ENCODE measurements around the gene TMEM158. TPM values are rescaled to one million over a fixed set of nuclear protein-coding genes. Genes with fewer than 3 reads are reported as not detected.

TMEM158 gene
- total and polyA plus RNA-seq, 2 of the 8 experiments (the other 6 are each of a cell fraction or from before 2014, with no cell fraction given): 6.8 to 30.3 TPM

DNA sequence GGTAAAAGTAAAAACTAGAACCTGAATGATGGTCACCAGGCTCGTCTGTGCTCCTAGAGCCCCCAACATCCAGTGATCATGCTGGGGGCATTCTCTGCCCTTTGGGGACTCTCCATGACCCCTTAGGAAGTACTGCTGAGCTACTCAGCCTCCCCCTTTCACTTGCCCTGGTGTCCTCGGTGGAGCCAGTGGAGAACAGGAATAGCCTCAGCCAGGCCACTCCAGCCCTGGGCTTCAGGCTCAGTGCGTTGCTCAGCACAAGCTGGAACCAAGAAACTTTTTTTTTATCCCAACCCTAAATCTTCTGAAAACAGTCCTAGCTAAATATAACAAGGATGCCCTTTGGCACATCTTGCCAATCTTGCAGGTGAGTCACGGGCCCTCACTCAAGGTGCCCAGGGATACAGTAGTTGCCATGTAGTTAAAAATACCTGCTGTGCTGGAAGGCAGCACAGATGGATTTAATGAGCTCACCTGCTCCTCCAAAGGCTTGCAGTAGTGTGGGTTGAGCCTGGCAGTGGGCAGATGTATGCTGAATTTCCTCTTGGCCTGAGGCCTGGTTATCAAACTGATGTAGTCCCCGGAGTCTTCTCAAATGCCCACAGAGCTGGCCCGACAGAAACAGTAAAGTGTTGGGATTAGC is 46.9 kb upstream of the TMEM158 start:
- H2BK15ac ChIP-seq (ENCODE audit: low read length): no peak overlapping the region
- no peak overlapping the region for H4K8ac ChIP-seq (ENCODE audit: extremely low read depth, insufficient read depth, low read length)
- peaks cover under 1 to 11% (median 6%) of the 10 kb centered on the region in 4 experiments; a peak in 5 of 7 replicates for H3K4me1 ChIP-seq (replicated peaks in 1 of 4; ENCODE audit: control insufficient read depth in 3 of 4, insufficient read depth in 4 of 4, low read length in 3 of 4)
- peaks cover 0 to 4% (median 0%) of the 10 kb centered on the region in 4 experiments; a peak in 1 of 7 replicates for H3K27me3 ChIP-seq (replicated peaks in 1 of 4; ENCODE audit: control insufficient read depth in 3 of 4, extremely low read depth in 1 of 4, insufficient read depth in 3 of 4, low read length in 3 of 4)
- no peak overlapping the region for H4K5ac ChIP-seq (ENCODE audit: insufficient read length, low read depth, low read length)
- no peak overlapping the region for H2BK120ac ChIP-seq (replicated peaks; ENCODE audit: low read depth, low read length)
- no peak overlapping the region for H2AFZ ChIP-seq (ENCODE audit: low read length)
- FAIRE-seq (no peak), DNase-seq (ENCODE audit: low read depth in 1 of 2, low spot score in 2 of 2) (no peak)
- ChIA-PET CTCF (ENCODE audit: partially characterized antibody) (interaction anchor here (0.6 to 1.6 kb wide), 6 partner anchors 13 to 217 kb away, joined by 3 read pairs; no protein-coding TSS in a partner anchor), POLR2A (ENCODE audit: partially characterized antibody) (no interaction called here)
- H3K79me2 ChIP-seq (ENCODE audit: control insufficient read depth in 1 of 2, insufficient read depth in 2 of 2, low read length in 2 of 2): no peaks in the 10 kb centered on the region
- no peak overlapping the region for H2BK12ac ChIP-seq (ENCODE audit: low read depth, low read length)
- H2BK20ac ChIP-seq (ENCODE audit: low read length): no peak overlapping the region
- no peak overlapping the region for H3K4ac ChIP-seq (replicated peaks; ENCODE audit: insufficient read length, low read depth, low read length)
- TF ChIP-seq SIN3A (conservative IDR thresholded peaks at IDR 0.05 in 1 of 2, IDR thresholded peaks at IDR 0.05 in 1 of 2; ENCODE audit: low read depth in 1 of 2, low read length in 2 of 2): no peak
- no peak for TF ChIP-seq EZH2 (IDR thresholded peaks at IDR 0.05; ENCODE audit: low read depth, low read length, severe bottlenecking)
- TF ChIP-seq GABPA (IDR thresholded peaks at IDR 0.05; ENCODE audit: borderline replicate concordance, insufficient read depth, low read length): no peak
- TF ChIP-seq SRF (IDR thresholded peaks at IDR 0.05; ENCODE audit: low read depth, low read length): no peak
- no peak for TF ChIP-seq PHF8 (conservative IDR thresholded peaks at IDR 0.05; ENCODE audit: low read depth, low read length)
- no peak for TF ChIP-seq CHD1 (IDR thresholded peaks at IDR 0.05; ENCODE audit: low read depth, low read length)
- TF ChIP-seq SUZ12 (IDR thresholded peaks at IDR 0.05; ENCODE audit: low read length): no peak
- no peak for TF ChIP-seq ZNF274 (IDR thresholded peaks at IDR 0.05; ENCODE audit: borderline replicate concordance, extremely low read depth, low read length)
- H3K4me3 ChIP-seq (ENCODE audit: extremely low read depth in 1 of 4, insufficient read depth in 2 of 4, low read depth in 3 of 4, low read length in 4 of 4): no peak overlapping the region
- no peak overlapping the region for H3K4me2 ChIP-seq (ENCODE audit: insufficient read depth in 1 of 2, low read depth in 2 of 2, low read length in 2 of 2)
- no peak overlapping the region for H3K56ac ChIP-seq (replicated peaks; ENCODE audit: insufficient read length, low read depth, low read length)
- H3K27ac ChIP-seq (ENCODE audit: low read depth, low read length): no peak overlapping the region
- H4K20me1 ChIP-seq (replicated peaks in 1 of 2; ENCODE audit: control insufficient read depth in 1 of 2, insufficient read depth in 2 of 2, low read length in 2 of 2): no peaks in the 10 kb centered on the region
- H3K23me2 ChIP-seq (ENCODE audit: low read depth, low read length): no peaks in the 10 kb centered on the region
- no peaks in the 10 kb centered on the region for H3K36me3 ChIP-seq (ENCODE audit: control insufficient read depth in 2 of 4, insufficient read depth in 4 of 4, low read length in 3 of 4)
- H3K9me3 ChIP-seq (ENCODE audit: insufficient read depth in 2 of 2, low read depth in 1 of 2, low read length in 1 of 2): no peaks in the 10 kb centered on the region; a peak in 1 of 4 replicates
- 90% methylated on average over 6 of the region's 6 CpGs; no CpG with 5 or more reads in 1 of the 2 experiments for WGBS, 2 experiments (ENCODE audit: extremely low coverage in 1 of 2, insufficient coverage in 1 of 2, insufficient read length in 1 of 2, insufficient replicate concordance in 2 of 2, low coverage in 1 of 2, low lambda C conversion rate in 2 of 2, missing lambda C conversion rate in 1 of 2)
- H3K14ac ChIP-seq (ENCODE audit: insufficient read length): no peak overlapping the region
- no peak overlapping the region; the same call in 1 of the 2 replicates for H3K18ac ChIP-seq (ENCODE audit: extremely low read depth, low read length)
- no peak overlapping the region for H2BK5ac ChIP-seq (ENCODE audit: low read depth, low read length)
- H3K79me1 ChIP-seq (ENCODE audit: low read depth, low read length): no peaks in the 10 kb centered on the region
- H4K91ac ChIP-seq (replicated peaks; ENCODE audit: insufficient read length, low read length): no peak overlapping the region
- H3K9ac ChIP-seq (replicated peaks in 1 of 4; ENCODE audit: extremely low read depth in 1 of 4, low read depth in 3 of 4, low read length in 3 of 4): no peak overlapping the region
- no peak overlapping the region for H2AK5ac ChIP-seq (ENCODE audit: low read depth, low read length)
- H3K23ac ChIP-seq (ENCODE audit: insufficient read length): no peak overlapping the region

Measured in H1 (cell line).